NB4 (cell line): ENCODE results near the gene ATP13A2.

ENCODE experiments used
- CTCF ChIP-seq: IDR thresholded peaks from one replicate; pipeline ENCODE4 v1.5.1; 2012; ENCODE audit warnings: low read depth, low read length
- MAX ChIP-seq: IDR thresholded peaks from 2 replicates; pipeline ENCODE4 v1.6.1; 2011; ENCODE audit warnings: low read depth, low read length
- MYC ChIP-seq: IDR thresholded peaks from 2 replicates; pipeline ENCODE4 v1.6.1; 2011; ENCODE audit warnings: low read depth, low read length
- POLR2A ChIP-seq: IDR thresholded peaks from 2 replicates; pipeline ENCODE4 v1.6.1; 2011; ENCODE audit warnings: mild to moderate bottlenecking; ENCODE audit not compliant: insufficient read length; ENCODE audit errors: extremely low read depth

GRCh38 chr1:16961297-16962133 is 50.2 kb downstream of the ATP13A2 start:
- TF ChIP-seq CTCF (no peak), POLR2A (no peak), MYC (no peak), MAX (no peak)
